ENCODE measurements around the gene SLIT3. TPM values are rescaled to one million over a fixed set of nuclear protein-coding genes. Genes with fewer than 3 reads are reported as not detected.

SLIT3 gene
- total RNA-seq, 1 experiment from 2014 or later: 0.10 TPM

- H3K27ac ChIP-seq (ENCODE audit: low read depth, low read length): no peak overlapping the region
- no peak overlapping the region for H3K4me3 ChIP-seq (replicated peaks in 1 of 2; ENCODE audit: low read depth in 1 of 2, low read length in 2 of 2)
- H3K9me3 ChIP-seq (ENCODE audit: control insufficient read depth in 1 of 2, insufficient read depth in 1 of 2, low read depth in 1 of 2, low read length in 2 of 2): no peaks in the 10 kb centered on the region
- peaks cover 30% of the 10 kb centered on the region for H3K27me3 ChIP-seq (ENCODE audit: insufficient read depth, low read length)
- intact Hi-C loops (cut with micrococcal nuclease): no loop called here
- H3K79me2 ChIP-seq (ENCODE audit: insufficient read depth, low read length): no peaks in the 10 kb centered on the region
- H3K9me2 ChIP-seq (ENCODE audit: insufficient read depth): no peaks in the 10 kb centered on the region
- ChIA-PET CTCF (no interaction called here), RAD21 (ENCODE audit: low non-redundant PET in 1 of 2, low total read pairs in 2 of 2, uncharacterized antibody in 2 of 2, unreplicated experiment in 2 of 2) (no interaction called here), POLR2A (no interaction called here)
- no peak overlapping the region for H3K4me2 ChIP-seq (ENCODE audit: low read length)
- no peaks in the 10 kb centered on the region for H4K20me1 ChIP-seq (ENCODE audit: insufficient read depth)
- H3K9ac ChIP-seq (ENCODE audit: low read length): no peak overlapping the region
- no peaks in the 10 kb centered on the region for H3K36me3 ChIP-seq (ENCODE audit: control insufficient read depth in 1 of 2, insufficient read depth in 2 of 2, low read length in 2 of 2)
- BruUV-seq (replicated peaks): no TSS peak
- TF ChIP-seq EZH2 (IDR thresholded peaks at IDR 0.05) (no peak), EZH2phosphoT487 (IDR thresholded peaks at IDR 0.05; ENCODE audit: borderline replicate concordance) (no peak), ZFX (IDR thresholded peaks at IDR 0.05) (no peak), ATF3 (IDR thresholded peaks at IDR 0.05) (no peak), ZBTB33 (IDR thresholded peaks at IDR 0.05; ENCODE audit: extremely low read depth, insufficient replicate concordance, low read length) (no peak), YY1 (IDR thresholded peaks at IDR 0.05; ENCODE audit: extremely low read depth, insufficient replicate concordance, low read depth, low read length) (no peak), CTCF (IDR thresholded peaks at IDR 0.05 in 2 of 3, conservative IDR thresholded peaks at IDR 0.05 in 1 of 3; ENCODE audit: borderline replicate concordance in 1 of 3, insufficient read depth in 1 of 3, low read depth in 2 of 3, low read length in 2 of 3) (no peak), SIN3A (IDR thresholded peaks at IDR 0.05; ENCODE audit: low read depth) (no peak), REST (IDR thresholded peaks at IDR 0.05; ENCODE audit: low read depth) (no peak), EGR1 (IDR thresholded peaks at IDR 0.05; ENCODE audit: low read depth) (no peak), ZNF274 (IDR thresholded peaks at IDR 0.05; ENCODE audit: low read depth, low read length) (no peak), POLR2A (IDR thresholded peaks at IDR 0.05; ENCODE audit: borderline replicate concordance, extremely low read depth, insufficient read depth, insufficient read length) (no peak), TCF7L2 (IDR thresholded peaks at IDR 0.05; ENCODE audit: borderline replicate concordance, extremely low read depth, insufficient read depth, insufficient read length) (no peak), CEBPB (IDR thresholded peaks at IDR 0.05; ENCODE audit: low read depth) (no peak), JUND (IDR thresholded peaks at IDR 0.05) (no peak), CBX3 (IDR thresholded peaks at IDR 0.05; ENCODE audit: low read depth) (no peak), POLR2AphosphoS5 (IDR thresholded peaks at IDR 0.05; ENCODE audit: low read depth, low read length) (no peak)
- no peak overlapping the region for H2AFZ ChIP-seq (ENCODE audit: low read depth, low read length, poor library complexity, severe bottlenecking)
- DNase-seq (ENCODE audit: low read depth, low spot score): no peak
- peaks cover 0 to 6% of the 10 kb centered on the region in 2 experiments; a peak in 2 of 4 replicates for H3K4me1 ChIP-seq (ENCODE audit: control insufficient read depth in 1 of 2, insufficient read depth in 2 of 2, low read length in 2 of 2)
- ATAC-seq: no peak
Observed at GRCh38 chr5:169095976-169096375, 205.0 kb downstream of the SLIT3 start.

Measured in HCT116 (cell line).